HG03378 (cell line): ENCODE data around the gene NRF1.

Experiments
- ATAC-seq: cut with Tn5 transposase; IDR thresholded peaks from one replicate; pipeline ENCODE4 v1.9.1; 2021; ENCODE audit warnings: mild to moderate bottlenecking, moderate library complexity; ENCODE audit not compliant: unreplicated experiment

Gene NRF1

GRCh38 chr7:129724796-129725195 is 113.3 kb downstream of the NRF1 start:
- no peak for ATAC-seq

DNA sequence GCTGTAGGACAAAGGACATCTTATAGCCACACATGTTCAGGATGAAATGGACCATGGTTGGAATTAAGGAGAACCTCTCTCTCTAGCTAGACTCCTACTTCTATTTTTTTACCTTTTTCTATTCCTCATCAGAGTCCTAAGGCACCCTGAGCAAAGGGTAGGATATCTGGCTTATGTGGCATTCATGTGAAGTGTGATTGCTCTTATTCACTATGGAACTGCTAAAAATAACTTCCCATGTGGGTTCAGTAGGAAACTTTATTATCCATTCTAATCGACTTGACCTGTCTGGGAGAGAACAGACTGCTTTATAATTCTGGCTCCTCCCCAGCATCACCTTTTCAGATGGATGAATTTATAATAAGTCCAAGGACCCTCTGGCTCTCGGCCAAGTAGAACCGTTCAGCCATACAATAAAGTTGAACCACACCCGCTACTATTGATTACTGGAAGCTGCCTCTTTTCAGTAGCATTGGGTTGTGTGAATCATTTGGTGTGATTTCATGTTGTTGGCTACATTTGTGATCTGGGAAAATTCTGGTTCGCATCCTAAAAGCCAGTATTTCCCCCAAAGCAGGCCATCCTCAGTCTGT is 117.5 kb downstream of the NRF1 start:
- no peak for ATAC-seq

DNA sequence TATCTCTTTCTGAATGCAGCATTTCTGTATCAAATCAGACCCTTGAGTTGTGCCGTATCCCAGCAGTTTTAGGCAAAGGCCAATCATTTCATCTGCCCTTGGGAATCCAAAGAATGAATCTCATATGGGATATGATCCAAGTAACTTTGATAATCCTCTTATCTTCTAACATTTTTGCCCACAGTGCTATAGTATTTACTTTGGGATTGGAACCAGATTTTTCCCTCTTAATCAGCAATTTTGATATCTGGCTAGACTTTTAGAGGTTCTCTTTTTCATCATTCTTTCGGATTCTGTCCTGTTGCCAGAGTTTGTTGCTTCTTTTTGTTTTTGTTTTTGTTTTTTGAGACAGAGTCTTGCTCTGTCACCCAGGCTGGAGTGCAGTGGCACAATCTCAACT is 118.0 kb downstream of the NRF1 start:
- no peak for ATAC-seq

DNA sequence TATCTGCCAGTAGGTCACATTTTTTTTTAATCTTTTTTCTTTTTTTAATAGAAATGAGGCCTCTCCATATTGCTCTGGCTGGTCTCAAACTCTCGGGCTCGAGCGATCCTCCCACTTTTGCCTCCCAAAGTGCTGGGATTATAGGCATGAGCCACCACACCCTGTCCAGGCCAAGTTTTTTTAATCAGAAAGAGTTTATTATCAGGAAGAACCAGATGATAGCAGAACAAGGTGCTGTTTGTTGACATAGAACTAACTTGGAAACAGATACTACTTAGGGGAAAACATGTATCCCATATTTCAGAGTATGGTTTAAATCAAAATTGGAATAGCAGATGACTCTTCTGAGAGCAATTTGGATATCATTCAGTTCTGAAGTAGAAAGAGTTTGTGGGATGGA is 118.6 kb downstream of the NRF1 start:
- no peak for ATAC-seq

GRCh38 chr7:129734400-129734799 is 122.9 kb downstream of the NRF1 start:
- ATAC-seq = no peak

- ATAC-seq = no peak
These were observed 127.9 kb downstream of the NRF1 start for GRCh38 chr7:129739427-129739826.

DNA sequence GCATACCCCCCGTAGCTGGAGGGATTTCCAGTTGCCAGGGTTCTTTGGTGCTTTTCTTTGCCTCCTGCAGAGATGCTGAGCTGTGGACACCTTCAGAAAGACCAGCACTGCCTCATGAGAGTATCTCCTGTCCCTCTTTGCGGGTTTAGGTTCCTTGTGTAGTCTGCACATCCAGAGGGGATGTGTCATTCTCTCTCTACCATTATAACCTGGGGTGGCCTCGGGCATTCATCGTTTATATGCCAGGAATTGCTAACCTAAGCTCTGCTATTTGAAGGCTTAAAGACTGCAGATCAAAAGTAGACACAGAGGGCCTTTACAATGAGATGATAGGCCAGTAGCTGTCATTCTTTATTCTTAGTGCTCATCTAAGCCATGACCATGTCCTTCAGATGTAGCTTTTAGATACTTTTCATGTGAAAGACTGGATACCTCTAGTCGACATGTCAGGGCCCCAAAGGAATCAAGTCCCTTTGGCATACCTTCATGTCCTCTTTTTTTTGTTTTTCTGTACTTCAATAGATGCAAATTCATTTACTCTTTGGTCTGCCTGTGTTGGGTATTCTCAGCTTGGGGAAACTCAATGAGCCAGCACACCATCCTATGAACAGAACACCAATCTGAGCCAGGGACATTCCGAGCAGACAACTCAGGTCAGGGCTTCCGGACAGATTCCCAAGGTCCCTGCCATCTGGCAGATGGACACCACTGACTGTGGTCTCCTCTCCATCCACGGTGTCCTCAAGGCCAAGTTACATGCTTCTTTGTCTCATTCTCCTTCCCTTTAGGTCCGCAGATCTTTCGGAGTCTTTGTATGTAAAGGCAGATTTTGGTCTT is 129.3 kb downstream of the NRF1 start:
- no peak for ATAC-seq

GRCh38 chr7:129741743-129742213 is 130.3 kb downstream of the NRF1 start:
- no peak for ATAC-seq

GRCh38 chr7:129742256-129742655 is 130.7 kb downstream of the NRF1 start:
- no peak for ATAC-seq

GRCh38 chr7:129746857-129747529 is 135.5 kb downstream of the NRF1 start:
- no peak for ATAC-seq

DNA sequence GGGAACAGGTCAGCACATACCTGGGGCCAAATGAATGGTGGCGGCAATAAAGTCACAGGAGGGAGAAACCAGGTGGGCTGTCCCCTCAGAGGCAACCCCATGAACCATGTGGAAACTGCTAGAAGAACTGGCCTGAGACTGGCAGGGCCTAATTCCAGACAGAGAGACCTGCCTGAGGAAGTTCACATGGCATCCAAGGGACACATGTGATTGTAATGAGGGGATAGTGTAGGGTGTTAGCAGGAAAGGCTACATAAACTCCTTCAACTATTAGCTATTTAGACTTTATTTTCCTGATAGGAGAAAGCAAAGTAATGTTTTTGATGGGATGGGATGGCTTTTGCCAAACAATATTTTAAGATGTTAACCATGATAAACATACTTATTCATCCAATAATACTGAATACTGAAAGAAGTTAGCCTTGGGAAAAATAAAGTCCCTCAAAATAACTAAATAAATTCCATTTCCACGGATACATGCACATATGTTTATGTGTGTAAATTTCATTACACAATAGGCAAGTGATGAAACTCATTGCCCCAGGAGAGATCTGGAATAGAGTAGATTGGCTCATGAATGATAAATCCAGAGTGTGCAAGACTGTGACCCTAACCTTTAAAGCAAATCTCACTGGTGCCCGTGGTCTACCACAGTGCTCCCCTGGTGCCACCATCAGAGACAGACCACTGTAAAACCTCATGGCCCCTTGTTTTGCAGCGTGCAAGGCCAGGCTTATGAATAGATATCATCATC is 137.0 kb downstream of the NRF1 start:
- no peak for ATAC-seq

GRCh38 chr7:129750091-129750490 is 138.6 kb downstream of the NRF1 start:
- ATAC-seq = no peak

DNA sequence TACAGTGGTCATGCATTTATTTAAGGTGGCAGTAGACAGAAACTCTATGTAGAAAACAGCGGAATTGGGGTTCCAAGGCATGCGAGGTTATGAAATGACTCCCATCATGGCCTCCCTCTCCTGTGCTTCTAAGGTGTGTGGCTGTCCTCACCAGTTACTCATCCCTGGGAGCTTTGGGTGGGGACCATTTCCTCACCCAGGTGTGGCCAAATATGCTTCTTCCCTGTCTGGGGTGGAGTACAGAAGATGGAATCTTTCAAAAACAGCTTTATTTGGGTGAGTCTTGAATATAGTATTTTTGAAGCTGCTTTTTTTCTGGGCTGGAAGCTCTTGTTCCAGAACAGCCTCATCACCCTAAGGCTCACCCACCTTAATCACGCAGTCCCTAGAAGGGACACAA is 139.0 kb downstream of the NRF1 start:
- no peak for ATAC-seq

GRCh38 chr7:129751916-129752315 is 140.4 kb downstream of the NRF1 start:
- ATAC-seq = no peak

DNA sequence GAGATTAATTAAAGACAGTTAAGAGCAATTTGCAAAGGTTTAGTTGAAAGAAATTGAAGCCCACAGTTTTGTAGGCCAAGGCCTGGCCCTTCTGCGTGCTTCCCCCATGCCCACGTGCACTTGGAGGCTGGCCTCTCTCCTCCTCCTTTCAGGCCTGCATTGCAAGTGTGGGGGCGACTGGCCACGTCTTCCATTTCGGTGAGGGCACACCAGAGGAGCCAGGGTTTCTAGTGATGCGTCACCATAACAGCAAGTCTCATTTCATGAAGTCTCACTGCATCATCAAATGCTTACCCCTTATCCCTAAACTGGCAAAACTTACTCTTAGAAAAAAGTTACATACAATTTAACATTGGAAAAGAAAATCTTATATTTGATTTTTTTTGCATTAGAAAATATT is 141.2 kb downstream of the NRF1 start:
- no peak for ATAC-seq

- ATAC-seq = no peak
These were observed 142.9 kb downstream of the NRF1 start for GRCh38 chr7:129754406-129754805.

DNA sequence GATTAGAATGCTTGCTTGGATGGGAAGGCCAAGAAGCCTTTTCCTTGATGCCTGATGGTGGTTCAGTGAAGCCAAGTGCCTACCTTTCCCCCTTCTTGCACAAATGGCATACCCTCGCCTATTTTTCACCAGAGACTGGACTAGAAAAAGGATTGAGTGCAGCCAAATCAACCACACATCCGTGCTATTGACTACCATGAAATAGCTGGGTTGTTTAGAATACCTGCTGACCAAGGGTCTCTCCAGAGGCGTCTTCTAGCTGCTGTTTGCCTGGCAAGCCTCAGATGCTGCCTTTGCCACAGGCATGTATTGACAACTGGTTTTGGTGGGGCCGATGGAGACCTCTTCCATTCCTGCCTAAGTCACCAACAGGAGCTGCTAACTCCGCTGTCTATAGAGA is 146.5 kb downstream of the NRF1 start:
- ATAC-seq = no peak

DNA sequence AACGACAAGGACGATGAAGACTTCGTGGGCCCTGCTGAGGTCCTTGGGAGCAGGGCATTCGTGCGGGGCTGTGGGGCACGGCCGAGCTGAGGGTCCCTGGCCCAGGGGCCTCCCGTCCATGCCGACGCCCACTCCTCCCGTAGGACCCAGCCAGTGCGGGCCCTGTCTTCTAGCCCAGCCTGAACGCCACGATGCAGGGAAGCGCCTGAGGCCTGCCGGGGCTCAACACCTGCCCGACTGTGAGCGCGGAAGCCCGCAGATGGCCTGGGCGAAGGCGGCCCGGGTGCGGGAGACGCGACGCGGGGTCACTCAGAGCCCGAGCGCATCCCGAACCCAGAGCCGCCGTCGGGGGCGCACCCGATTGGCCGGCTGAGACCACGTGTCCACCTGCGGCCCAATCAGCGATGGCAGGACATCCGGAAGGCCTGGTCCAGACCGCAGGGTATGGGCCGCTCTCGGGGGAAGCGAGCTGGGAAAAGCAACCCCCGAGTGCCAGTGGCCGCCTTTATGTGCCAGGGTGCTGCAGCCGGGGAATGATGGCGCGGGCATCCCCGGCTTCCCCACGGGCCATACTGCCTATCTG is 151.0 kb downstream of the NRF1 start:
- ATAC-seq = no peak

DNA sequence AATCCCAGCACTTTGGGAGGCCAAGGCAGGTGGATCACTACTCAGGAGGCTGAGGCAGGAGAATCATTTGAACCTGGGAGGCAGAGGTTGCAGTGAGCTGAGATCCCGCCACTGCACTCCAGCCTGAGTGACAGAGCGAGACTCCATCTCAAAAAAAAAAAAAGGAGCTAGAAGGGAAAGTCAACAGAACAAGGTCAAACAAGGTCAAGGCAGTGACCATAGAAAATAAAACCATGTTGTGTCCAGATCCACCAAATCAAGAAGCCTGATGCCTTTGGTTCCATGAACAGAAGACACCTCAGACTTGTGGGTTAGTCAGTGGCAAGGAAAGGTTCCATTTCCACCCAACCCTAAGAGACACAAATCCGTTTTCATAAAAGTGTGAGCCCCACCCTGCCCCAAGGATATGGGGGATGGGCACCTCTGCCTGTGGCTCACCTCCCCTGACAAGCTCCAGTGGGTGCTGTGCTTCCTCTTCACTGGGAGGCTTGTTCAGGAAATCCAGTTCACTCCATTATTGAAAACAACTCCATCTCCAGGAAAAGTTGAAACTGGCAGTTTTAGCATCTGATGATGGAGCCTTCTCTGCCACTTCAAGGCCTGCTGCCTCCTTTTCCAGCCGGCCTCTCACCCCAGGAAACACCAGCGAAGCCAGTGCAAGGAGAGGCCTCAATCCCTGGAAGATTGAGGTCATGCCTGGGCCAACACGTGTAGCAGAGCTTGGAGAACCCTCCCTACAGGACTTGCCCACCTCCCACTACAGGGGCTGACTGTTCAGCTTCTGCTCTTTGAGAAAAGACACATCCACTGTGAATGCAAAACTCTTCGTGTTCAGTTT is 152.9 kb downstream of the NRF1 start:
- ATAC-seq = no peak

DNA sequence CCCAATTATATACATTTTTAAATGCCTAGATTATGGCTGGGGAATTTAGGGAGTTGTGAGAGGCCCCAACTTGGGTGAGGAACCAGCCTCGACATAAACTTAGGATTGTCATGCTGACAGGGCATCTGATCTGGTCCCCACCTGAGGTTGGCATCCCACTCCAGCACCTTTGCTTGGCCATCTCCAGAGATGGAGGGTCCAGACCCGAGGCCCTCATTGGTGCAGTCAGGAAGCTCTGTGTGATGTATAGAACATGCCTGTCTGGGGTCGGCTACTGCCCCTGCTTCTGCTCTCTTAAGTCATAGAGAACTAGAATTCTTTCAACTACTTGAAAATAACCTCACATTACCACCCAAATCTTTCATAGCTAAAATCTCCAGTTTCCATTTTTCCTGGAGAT is 153.8 kb downstream of the NRF1 start:
- ATAC-seq = no peak
